K562 (cell line): ENCODE measurements around the gene MUC3A. TPM values are rescaled to one million over a fixed set of nuclear protein-coding genes. Genes with fewer than 3 reads are reported as not detected.

ENCODE experiments used
- BMI1 ChIP-seq: fragments of 150-350 bp; IDR thresholded peaks from 2 replicates; pipeline ENCODE4 v1.6.1; 2014; ENCODE audit warnings: low read length
- EP300 ChIP-seq: IDR thresholded peaks from 2 replicates; pipeline ENCODE4 v1.6.1; 2012; ENCODE audit warnings: low read length, improper control_type of control experiment
- FIP1L1 ChIP-seq: fragments of 200-400 bp; formaldehyde crosslinking; IDR thresholded peaks from 2 replicates; pipeline ENCODE4 v1.6.1; 2018; ENCODE audit warnings: mild to moderate bottlenecking, low read depth, low read length; ENCODE audit not compliant: poor library complexity, severe bottlenecking
- HNRNPLL ChIP-seq: fragments of 200-400 bp; formaldehyde crosslinking; IDR thresholded peaks from 2 replicates; pipeline ENCODE4 v1.6.1; 2017; ENCODE audit warnings: low read length, low read depth, mild to moderate bottlenecking; ENCODE audit not compliant: poor library complexity, severe bottlenecking
- KAT2B ChIP-seq: IDR thresholded peaks from one replicate; pipeline ENCODE4 v1.6.1; 2012; ENCODE audit warnings: low read depth, mild to moderate bottlenecking, control low read depth, inconsistent platforms, low read length, moderate library complexity
- LCOR ChIP-seq: sonication (generic); formaldehyde crosslinking; IDR thresholded peaks from 2 replicates; pipeline ENCODE4 v1.8.0; 2022; ENCODE audit warnings: mild to moderate bottlenecking, missing genetic modification reagents
- MEF2A ChIP-seq: IDR thresholded peaks from 2 replicates; pipeline ENCODE4 v1.6.1; 2011; ENCODE audit warnings: low read depth, mild to moderate bottlenecking, low read length, moderate library complexity; ENCODE audit not compliant: control insufficient read depth
- MTA1 ChIP-seq: fragments of 450-650 bp; IDR thresholded peaks from 2 replicates; pipeline ENCODE4 v1.6.1; 2017; ENCODE audit warnings: borderline replicate concordance
- RBBP5 ChIP-seq: fragments of 200-600 bp; sonication (generic); IDR thresholded peaks from 2 replicates; pipeline ENCODE4 v1.6.1; 2012; ENCODE audit warnings: borderline replicate concordance, mild to moderate bottlenecking, low read length, control low read depth, inconsistent platforms; ENCODE audit not compliant: insufficient read depth, poor library complexity, severe bottlenecking
- SUPT5H ChIP-seq: fragments of 450-650 bp; IDR thresholded peaks from 2 replicates; pipeline ENCODE4 v1.6.1; 2016
- TARDBP ChIP-seq: fragments of 450-650 bp; IDR thresholded peaks from 2 replicates; pipeline ENCODE4 v1.6.1; 2016
- TBL1XR1 ChIP-seq, 2 experiments: IDR thresholded peaks; 2 replicates each; pipeline ENCODE4 v1.6.1; 2012; ENCODE audit warnings: improper control_type of control experiment in 2 of 2, low read length in 2 of 2, mild to moderate bottlenecking in 1 of 2
- TSC22D4 ChIP-seq: fragments of 450-650 bp; IDR thresholded peaks from 2 replicates; pipeline ENCODE4 v1.6.1; 2016; ENCODE audit warnings: missing genetic modification characterization, missing biosample characterization, control low read depth
- ZBTB7A ChIP-seq: IDR thresholded peaks from 2 replicates; pipeline ENCODE4 v1.6.1; 2011; ENCODE audit warnings: low read depth, mild to moderate bottlenecking, low read length, moderate library complexity, borderline replicate concordance; ENCODE audit not compliant: control insufficient read depth
- ZNF140 ChIP-seq: fragments of 250-450 bp; sonication (Bioruptor Pico); IDR thresholded peaks from 2 replicates; pipeline ENCODE4 v1.8.0; 2021; ENCODE audit warnings: moderate library complexity, mild to moderate bottlenecking, inconsistent platforms
- ZNF165 ChIP-seq: fragments of 250-450 bp; sonication (Bioruptor Pico); IDR thresholded peaks from 2 replicates; pipeline ENCODE4 v1.4.0; 2020; ENCODE audit warnings: borderline replicate concordance
- ZNF184 ChIP-seq: sonication (generic); formaldehyde crosslinking; IDR thresholded peaks from 2 replicates; pipeline ENCODE4 v1.5.0; 2020; ENCODE audit warnings: missing genetic modification reagents
- ZNF311 ChIP-seq: fragments of 250-450 bp; sonication (Bioruptor Pico); IDR thresholded peaks from 2 replicates; pipeline ENCODE4 v1.4.0; 2020; ENCODE audit warnings: mild to moderate bottlenecking, moderate library complexity
- polyA plus RNA-seq, 8 experiments: library from polyadenylated mRNA; depleted of rRNA in 4 of 8; stranded (reverse) in 5 of 8; unstranded in 3 of 8; fragments of >200 nt; fragmentation: Nextera tagmentation in 2 of 8; fragmentation: Illumina TruSeq in 1 of 8; extraction: Ambion mirVana in 2 of 8; extraction: Trizol in 1 of 8; gene quantifications; 2 replicates each; pipeline versions ENCODE4 v1.2.1 to v1.2.3, GENCODE V29; 2011 to 2014; ENCODE audit warnings: inconsistent platforms in 1 of 8, missing spikeins in 1 of 8
- total RNA-seq, 7 experiments: library from RNA; depleted of rRNA in 6 of 7; stranded (reverse); fragments of >200 nt in 6 of 7; fragmentation: Illumina TruSeq in 2 of 7; extraction: Trizol in 2 of 7; gene quantifications; 2 replicates each; pipeline versions ENCODE4 v1.2.1 to v1.2.3, GENCODE V29; 2011 to 2021; ENCODE audit warnings: low replicate concordance in 1 of 7
- TF ChIP-seq, protein P1 (sequence below), 2 experiments: fragments of 450-650 bp; IDR thresholded peaks; 2 replicates each; pipeline ENCODE4 v1.6.1; 2016
- TF ChIP-seq, protein P2 (sequence below): fragments of 250-450 bp; sonication (Bioruptor Pico); IDR thresholded peaks from 2 replicates; pipeline ENCODE4 v1.5.0; 2022; ENCODE audit warnings: mild to moderate bottlenecking
- TF ChIP-seq, protein P3 (sequence below): IDR thresholded peaks from 3 replicates; pipeline ENCODE4 v1.6.1; 2011; ENCODE audit warnings: borderline replicate concordance, mild to moderate bottlenecking, moderate library complexity; ENCODE audit not compliant: insufficient read length; ENCODE audit errors: extremely low read depth

Gene MUC3A
- total and polyA plus RNA-seq, 9 of the 15 experiments (the other 6 are each of a cell fraction or from before 2014, with no cell fraction given) = 0.06 to 2.2 (median 0.20) TPM; not detected in 1

DNA sequence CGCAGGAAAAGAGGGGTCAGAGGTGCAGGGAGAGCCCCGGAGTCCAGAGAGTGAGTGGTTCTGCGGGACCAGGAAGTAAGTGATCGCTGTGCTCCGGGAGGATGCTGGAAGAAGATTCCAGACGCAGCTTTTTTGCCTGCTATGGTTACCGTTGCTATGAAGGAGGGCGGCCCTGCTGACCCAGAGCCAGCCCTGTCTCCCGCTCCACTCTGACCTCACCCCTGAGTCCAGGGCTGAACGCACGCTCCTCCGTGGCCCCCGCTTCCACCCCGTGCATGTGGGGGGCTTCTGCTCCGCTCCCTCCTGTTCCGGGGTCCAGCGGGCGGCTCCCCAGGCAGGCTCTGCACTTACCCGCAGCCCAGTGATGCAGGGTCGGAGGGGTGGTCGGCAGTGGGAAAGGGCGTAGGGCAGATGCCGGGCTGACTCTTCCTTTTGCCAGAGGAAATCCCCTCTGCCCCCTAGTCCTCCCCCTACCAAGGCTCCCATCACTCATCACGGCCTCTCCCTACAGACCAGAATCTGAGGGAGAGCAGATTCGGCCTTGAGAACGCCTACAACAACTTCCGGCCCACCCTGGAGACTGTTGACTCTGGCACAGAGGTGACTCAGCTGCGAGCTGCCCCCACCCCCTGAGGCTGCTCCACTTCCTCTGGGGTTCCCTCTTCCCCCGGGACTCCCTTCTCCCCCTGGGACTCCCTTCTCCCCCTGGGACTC lies 67.9 kb downstream of the MUC3A start (continued):
- TF ChIP-seq TBL1XR1 (IDR thresholded peaks at IDR 0.05; ENCODE audit: low read length in 2 of 2) = 0 out of 4 replicates have a peak, but pooled peaks of 1 of the 2 experiments have one; percentile 9
- peak; percentile 60 for TF ChIP-seq EP300
- TF ChIP-seq KAT2B = no peak
- TF ChIP-seq SUPT5H = no peak
- TF ChIP-seq ZNF165 = no peak
- TF ChIP-seq, protein P1, sequence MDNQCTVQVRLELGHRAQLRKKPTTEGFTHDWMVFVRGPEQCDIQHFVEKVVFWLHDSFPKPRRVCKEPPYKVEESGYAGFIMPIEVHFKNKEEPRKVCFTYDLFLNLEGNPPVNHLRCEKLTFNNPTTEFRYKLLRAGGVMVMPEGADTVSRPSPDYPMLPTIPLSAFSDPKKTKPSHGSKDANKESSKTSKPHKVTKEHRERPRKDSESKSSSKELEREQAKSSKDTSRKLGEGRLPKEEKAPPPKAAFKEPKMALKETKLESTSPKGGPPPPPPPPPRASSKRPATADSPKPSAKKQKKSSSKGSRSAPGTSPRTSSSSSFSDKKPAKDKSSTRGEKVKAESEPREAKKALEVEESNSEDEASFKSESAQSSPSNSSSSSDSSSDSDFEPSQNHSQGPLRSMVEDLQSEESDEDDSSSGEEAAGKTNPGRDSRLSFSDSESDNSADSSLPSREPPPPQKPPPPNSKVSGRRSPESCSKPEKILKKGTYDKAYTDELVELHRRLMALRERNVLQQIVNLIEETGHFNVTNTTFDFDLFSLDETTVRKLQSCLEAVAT (IDR thresholded peaks at IDR 0.05) = no peak
- TF ChIP-seq BMI1 = no peak
- no peak for TF ChIP-seq MEF2A
- TF ChIP-seq TSC22D4 (tag) = no peak
- TF ChIP-seq TARDBP = no peak
- no peak for TF ChIP-seq FIP1L1
- TF ChIP-seq ZNF140 (CRISPR knock-in tag) = no peak
- TF ChIP-seq ZBTB7A = peak; percentile 88
- TF ChIP-seq, protein P2, sequence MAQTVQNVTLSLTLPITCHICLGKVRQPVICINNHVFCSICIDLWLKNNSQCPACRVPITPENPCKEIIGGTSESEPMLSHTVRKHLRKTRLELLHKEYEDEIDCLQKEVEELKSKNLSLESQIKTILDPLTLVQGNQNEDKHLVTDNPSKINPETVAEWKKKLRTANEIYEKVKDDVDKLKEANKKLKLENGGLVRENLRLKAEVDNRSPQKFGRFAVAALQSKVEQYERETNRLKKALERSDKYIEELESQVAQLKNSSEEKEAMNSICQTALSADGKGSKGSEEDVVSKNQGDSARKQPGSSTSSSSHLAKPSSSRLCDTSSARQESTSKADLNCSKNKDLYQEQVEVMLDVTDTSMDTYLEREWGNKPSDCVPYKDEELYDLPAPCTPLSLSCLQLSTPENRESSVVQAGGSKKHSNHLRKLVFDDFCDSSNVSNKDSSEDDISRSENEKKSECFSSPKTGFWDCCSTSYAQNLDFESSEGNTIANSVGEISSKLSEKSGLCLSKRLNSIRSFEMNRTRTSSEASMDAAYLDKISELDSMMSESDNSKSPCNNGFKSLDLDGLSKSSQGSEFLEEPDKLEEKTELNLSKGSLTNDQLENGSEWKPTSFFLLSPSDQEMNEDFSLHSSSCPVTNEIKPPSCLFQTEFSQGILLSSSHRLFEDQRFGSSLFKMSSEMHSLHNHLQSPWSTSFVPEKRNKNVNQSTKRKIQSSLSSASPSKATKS (CRISPR knock-in tag) = no peak
- no peak for TF ChIP-seq ZNF311 (CRISPR knock-in tag)
- TF ChIP-seq, protein P3, sequence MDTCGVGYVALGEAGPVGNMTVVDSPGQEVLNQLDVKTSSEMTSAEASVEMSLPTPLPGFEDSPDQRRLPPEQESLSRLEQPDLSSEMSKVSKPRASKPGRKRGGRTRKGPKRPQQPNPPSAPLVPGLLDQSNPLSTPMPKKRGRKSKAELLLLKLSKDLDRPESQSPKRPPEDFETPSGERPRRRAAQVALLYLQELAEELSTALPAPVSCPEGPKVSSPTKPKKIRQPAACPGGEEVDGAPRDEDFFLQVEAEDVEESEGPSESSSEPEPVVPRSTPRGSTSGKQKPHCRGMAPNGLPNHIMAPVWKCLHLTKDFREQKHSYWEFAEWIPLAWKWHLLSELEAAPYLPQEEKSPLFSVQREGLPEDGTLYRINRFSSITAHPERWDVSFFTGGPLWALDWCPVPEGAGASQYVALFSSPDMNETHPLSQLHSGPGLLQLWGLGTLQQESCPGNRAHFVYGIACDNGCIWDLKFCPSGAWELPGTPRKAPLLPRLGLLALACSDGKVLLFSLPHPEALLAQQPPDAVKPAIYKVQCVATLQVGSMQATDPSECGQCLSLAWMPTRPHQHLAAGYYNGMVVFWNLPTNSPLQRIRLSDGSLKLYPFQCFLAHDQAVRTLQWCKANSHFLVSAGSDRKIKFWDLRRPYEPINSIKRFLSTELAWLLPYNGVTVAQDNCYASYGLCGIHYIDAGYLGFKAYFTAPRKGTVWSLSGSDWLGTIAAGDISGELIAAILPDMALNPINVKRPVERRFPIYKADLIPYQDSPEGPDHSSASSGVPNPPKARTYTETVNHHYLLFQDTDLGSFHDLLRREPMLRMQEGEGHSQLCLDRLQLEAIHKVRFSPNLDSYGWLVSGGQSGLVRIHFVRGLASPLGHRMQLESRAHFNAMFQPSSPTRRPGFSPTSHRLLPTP = no peak
- TF ChIP-seq HNRNPLL = no peak
- no peak for TF ChIP-seq ZNF184 (CRISPR knock-in tag)
- TF ChIP-seq MTA1 = peak; percentile 69; the same call in 1 of the 2 replicates
- no peak for TF ChIP-seq LCOR (CRISPR knock-in tag)
- TF ChIP-seq RBBP5 = no peak
